BJ (cell line): ENCODE results near the gene POC1A. TPM values are rescaled to one million over a fixed set of nuclear protein-coding genes. Genes with fewer than 3 reads are reported as not detected.

Experiments used
- CTCF ChIA-PET: fragments of 350-600 bp; formaldehyde crosslinking; extraction: SDS; loops from one replicate; lab custom pipeline; 2021; ENCODE audit warnings: antibody characterized with exemption, inconsistent platforms; lab: Yijun Ruan, JAX
- POLR2A ChIA-PET: fragments of 300-600 bp; sonication (Branson Sonifier 250); formaldehyde crosslinking; extraction: SDS; loops from one replicate; lab custom pipeline; 2021; ENCODE audit warnings: antibody characterized with exemption; lab: Charles Lee
- DNase-seq: peaks from one replicate; pipeline ENCODE4 v3.0.0-alpha.2; 2011; ENCODE audit warnings: low read depth
- H3K27me3 ChIP-seq: 2 replicates; pipeline ENCODE4 v1.6.0; 2011; ENCODE audit warnings: low read length; ENCODE audit not compliant: control insufficient read depth, insufficient read depth
- H3K36me3 ChIP-seq: 2 replicates; pipeline ENCODE4 v1.5.1; 2011; ENCODE audit warnings: low read length; ENCODE audit not compliant: control insufficient read depth, insufficient read depth
- H3K4me3 ChIP-seq: 2 replicates; pipeline ENCODE4 v1.5.1; 2011; ENCODE audit warnings: low read depth, mild to moderate bottlenecking, control low read depth, low read length
- polyA plus RNA-seq: library from polyadenylated mRNA; depleted of rRNA; stranded (reverse); fragments of >200 nt; gene quantifications from 2 replicates; pipeline ENCODE4 v1.2.3, GENCODE V29; 2011; rRNA removed
- TF ChIP-seq, protein P1 (sequence below): IDR thresholded peaks from 2 replicates; pipeline ENCODE4 v1.5.1; 2011; ENCODE audit warnings: low read depth, mild to moderate bottlenecking, control low read depth, inconsistent platforms, low read length, moderate library complexity; ENCODE audit not compliant: insufficient read depth

Gene POC1A
- polyA plus RNA-seq, 1 experiment, result 18.4 TPM

- TF ChIP-seq, protein P1, sequence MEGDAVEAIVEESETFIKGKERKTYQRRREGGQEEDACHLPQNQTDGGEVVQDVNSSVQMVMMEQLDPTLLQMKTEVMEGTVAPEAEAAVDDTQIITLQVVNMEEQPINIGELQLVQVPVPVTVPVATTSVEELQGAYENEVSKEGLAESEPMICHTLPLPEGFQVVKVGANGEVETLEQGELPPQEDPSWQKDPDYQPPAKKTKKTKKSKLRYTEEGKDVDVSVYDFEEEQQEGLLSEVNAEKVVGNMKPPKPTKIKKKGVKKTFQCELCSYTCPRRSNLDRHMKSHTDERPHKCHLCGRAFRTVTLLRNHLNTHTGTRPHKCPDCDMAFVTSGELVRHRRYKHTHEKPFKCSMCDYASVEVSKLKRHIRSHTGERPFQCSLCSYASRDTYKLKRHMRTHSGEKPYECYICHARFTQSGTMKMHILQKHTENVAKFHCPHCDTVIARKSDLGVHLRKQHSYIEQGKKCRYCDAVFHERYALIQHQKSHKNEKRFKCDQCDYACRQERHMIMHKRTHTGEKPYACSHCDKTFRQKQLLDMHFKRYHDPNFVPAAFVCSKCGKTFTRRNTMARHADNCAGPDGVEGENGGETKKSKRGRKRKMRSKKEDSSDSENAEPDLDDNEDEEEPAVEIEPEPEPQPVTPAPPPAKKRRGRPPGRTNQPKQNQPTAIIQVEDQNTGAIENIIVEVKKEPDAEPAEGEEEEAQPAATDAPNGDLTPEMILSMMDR, result no peak
- H3K4me3 ChIP-seq, result no peak overlapping the region
- DNase-seq, result no peak
- ChIA-PET CTCF (interaction anchor here (1.8 kb wide), 1 partner anchor 27 kb away, joined by 4 read pairs; no protein-coding TSS in a partner anchor), POLR2A (no interaction called here)
- H3K27me3 ChIP-seq, result no peaks in the 10 kb centered on the region
- H3K36me3 ChIP-seq, result no peaks in the 10 kb centered on the region
Measured at GRCh38 chr3:52026041-52026440, 128.2 kb downstream of the POC1A start.

DNA sequence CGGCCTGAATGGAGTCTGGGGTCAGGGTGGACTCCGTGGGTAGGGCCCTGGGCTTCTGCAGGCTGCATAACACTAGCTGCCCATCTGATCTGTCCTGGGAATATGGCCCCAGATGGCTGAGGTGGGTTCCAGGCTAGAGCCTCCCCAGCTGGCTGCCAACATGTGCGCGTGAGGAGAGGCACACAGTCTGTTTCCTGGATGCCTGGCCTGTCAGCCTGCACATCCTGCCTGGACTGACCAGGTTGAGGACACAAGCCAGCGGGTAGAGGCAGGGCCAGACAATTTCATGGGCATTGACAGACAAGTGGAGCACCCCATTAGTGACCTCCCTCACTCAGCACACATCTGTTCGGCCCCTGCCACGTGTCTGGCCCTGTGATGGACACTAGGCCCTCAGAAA lies 128.8 kb downstream of the POC1A start:
- CTCF ChIA-PET, result interaction anchor here (1.8 kb wide), 1 partner anchor 28 kb away, joined by 4 read pairs; no protein-coding TSS in a partner anchor

More for the DNA sequence above, 128.8 kb downstream of the POC1A start:
- POLR2A ChIA-PET, result interaction anchor here (0.5 kb wide), 1 partner anchor 11 kb away, joined by 3 read pairs; no protein-coding TSS in a partner anchor
- no peaks in the 10 kb centered on the region for H3K27me3 ChIP-seq
- H3K4me3 ChIP-seq, result no peak overlapping the region
- TF ChIP-seq, protein P1, result no peak
- no peak for DNase-seq
- no peaks in the 10 kb centered on the region for H3K36me3 ChIP-seq

Other genes starting within 250 kb of the POC1A start
- 16.5 and 23.4 TPM in 2 replicates for gene RRP9, start 212.5 kb downstream of the POC1A start, polyA plus RNA-seq
- 24.4 and 33.0 TPM in 2 replicates for gene PARP3, start 212.1 kb downstream of the POC1A start, polyA plus RNA-seq
- gene GPR62, start 199.0 kb downstream of the POC1A start, polyA plus RNA-seq, result not detected in 2 replicates
- 55.9 and 88.7 TPM in 2 replicates for gene PCBP4, start 187.0 kb downstream of the POC1A start, polyA plus RNA-seq
- 53.6 and 61.1 TPM in 2 replicates for gene ABHD14B, start 180.4 kb downstream of the POC1A start, polyA plus RNA-seq
- 10.7 and 16.5 TPM in 2 replicates for gene ABHD14A, start 179.4 kb downstream of the POC1A start, polyA plus RNA-seq
- 31.7 and 55.7 TPM in 2 replicates for gene ACY1, start 170.9 kb downstream of the POC1A start, polyA plus RNA-seq
- gene RPL29, start 158.5 kb downstream of the POC1A start, polyA plus RNA-seq, result 1,978 and 2,324 TPM in 2 replicates
- gene DUSP7, start 97.9 kb downstream of the POC1A start, polyA plus RNA-seq, result 25.7 and 37.0 TPM in 2 replicates
- gene ALAS1, start 43.7 kb upstream of the POC1A start, polyA plus RNA-seq, result 35.7 and 51.7 TPM in 2 replicates
- 0.07 TPM in 1 of 2 replicates, not detected in the other for gene TLR9, start 71.2 kb upstream of the POC1A start, polyA plus RNA-seq
- gene TWF2, start 84.7 kb upstream of the POC1A start, polyA plus RNA-seq, result 109 and 205 TPM in 2 replicates
- gene PPM1M, start 91.3 kb upstream of the POC1A start, polyA plus RNA-seq, result 38.5 and 52.2 TPM in 2 replicates
- gene WDR82, start 124.2 kb upstream of the POC1A start, polyA plus RNA-seq, result 42.3 and 62.8 TPM in 2 replicates
- gene GLYCTK, start 133.4 kb upstream of the POC1A start, polyA plus RNA-seq, result 4.6 and 7.8 TPM in 2 replicates
- gene DNAH1, start 161.9 kb upstream of the POC1A start, polyA plus RNA-seq, result 2.7 and 4.8 TPM in 2 replicates